GM12892 (cell line): ENCODE results near the gene DDX25.

Experiments
- POLR2A ChIP-seq: IDR thresholded peaks from 2 replicates; pipeline ENCODE4 v1.6.1; 2011; ENCODE audit warnings: low read depth, low read length, control low read depth
- TAF1 ChIP-seq: IDR thresholded peaks from 2 replicates; pipeline ENCODE4 v1.6.1; 2011; ENCODE audit warnings: low read depth, mild to moderate bottlenecking, control low read depth, low read length, borderline replicate concordance

GRCh38 chr11:125958872-125959400, 54.6 kb downstream of the DDX25 start:
- no peak for TF ChIP-seq TAF1
- no peak for TF ChIP-seq POLR2A
